Left cardiac atrium (tissue), 4 donors: ENCODE results near the gene ERP44. TPM values are rescaled to one million over a fixed set of nuclear protein-coding genes. Genes with fewer than 3 reads are reported as not detected.
A peak's percentile ranks its signal among the peaks of the same experiment; 100 is the strongest.
"Not testable (repeated sequence)": the region's sequence is repeated elsewhere in the genome, so short reads cannot be mapped to it uniquely, and the experiment has no call there.

Experiments
- ATAC-seq, 2 donors: fragments of 200-7000 bp; cut with Tn5 transposase; one replicate each; pipeline ENCODE4 v1.9.1; 2020; ENCODE audit warnings: mild to moderate bottlenecking in 2 of 2, moderate library complexity in 2 of 2
- DNase-seq: peaks from one replicate; pipeline ENCODE4 v3.0.0-alpha.2; 2020
- intact Hi-C, 2 donors: fragments of 100-400 bp; cut with DNase I; formaldehyde crosslinking; loops; one replicate each; pipeline versions ENCODE4 v1.14.1 to v1.15.1; 2022 to 2023
- total RNA-seq, 2 donors: library from RNA; stranded (reverse); fragmentation: NEBNext Ultra II Directional; extraction: Animal tissue kit (Norgen Biotek cat#: 25700); gene quantifications; one replicate each; pipeline ENCODE4 v1.2.1, GENCODE V29; 2021
- donor health status: DM: no; HTN: yes; CAD: no.
- donor health status: DM: no; HTN: yes; CAD: no; lungs with severe emphysema.
- donor health status: DM: yes; HTN: yes; CAD: no.
- donor health status: Dilated cardiomyopathy.

The ERP44 gene
- total RNA-seq, 2 donors from 2014 or later: 18.9 to 19.5 TPM

DNA sequence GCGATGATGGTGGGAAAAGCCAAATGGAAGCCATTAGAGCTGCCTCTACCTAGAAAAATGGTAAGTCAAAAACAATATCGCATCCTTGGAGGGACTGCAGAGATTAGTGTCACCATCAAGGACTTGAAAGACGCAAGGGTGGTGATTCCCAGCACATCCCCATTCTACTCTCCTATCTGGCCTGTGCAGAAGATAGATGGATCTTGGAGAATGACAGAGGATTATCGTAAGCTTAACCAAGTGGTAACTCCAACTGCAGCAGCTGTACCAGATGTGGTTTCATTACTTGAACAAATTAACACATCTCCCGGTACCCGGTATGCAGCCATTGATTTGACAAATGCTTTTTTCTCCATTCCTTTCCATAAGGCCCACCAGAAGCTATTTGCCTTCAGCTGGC is 23.8 kb downstream of the ERP44 start:
- intact Hi-C loops: no loop called here
- ATAC-seq: no peak
- no peak for DNase-seq

- ATAC-seq (peak; percentile 30 to 81), DNase-seq (no peak)
- intact Hi-C loops: no loop called here
These were observed 24.7 kb downstream of the ERP44 start for GRCh38 chr9:100074093-100074492.

GRCh38 chr9:100072805-100073204 is 26.0 kb downstream of the ERP44 start:
- no peak for ATAC-seq
- intact Hi-C loops: no loop called here
- no peak for DNase-seq

GRCh38 chr9:100071271-100071670 is 27.5 kb downstream of the ERP44 start:
- ATAC-seq: no peak
- DNase-seq: no peak
- intact Hi-C loops: no loop called here

GRCh38 chr9:100070104-100071041 is 28.4 kb downstream of the ERP44 start:
- ATAC-seq (no peak), DNase-seq (no peak)
- intact Hi-C loops: no loop called here

- intact Hi-C loops, ATAC-seq, DNase-seq: not testable (repeated sequence)
These were observed 29.7 kb downstream of the ERP44 start for GRCh38 chr9:100069068-100069467.

DNA sequence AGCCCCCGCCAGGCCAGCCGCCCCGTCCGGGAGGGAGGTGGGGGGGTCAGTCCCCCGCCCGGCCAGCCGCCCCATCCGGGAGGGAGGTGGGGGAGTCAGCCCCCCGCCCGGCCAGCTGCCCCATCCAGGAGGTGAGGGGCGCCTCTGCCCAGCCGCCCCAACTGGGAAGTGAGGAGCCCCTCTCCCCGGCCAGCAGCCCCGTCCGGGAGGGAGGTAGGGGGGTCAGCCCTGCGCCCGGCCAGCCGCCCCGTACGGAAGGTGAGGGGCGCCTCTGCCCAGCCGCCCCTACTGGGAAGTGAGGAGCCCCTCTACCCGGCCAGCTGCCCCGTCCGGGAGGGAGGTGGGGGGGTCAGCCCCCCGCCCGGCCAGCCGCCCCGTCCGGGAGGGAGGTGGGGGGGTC is 30.8 kb downstream of the ERP44 start:
- DNase-seq, intact Hi-C loops, ATAC-seq: not testable (repeated sequence)

DNA sequence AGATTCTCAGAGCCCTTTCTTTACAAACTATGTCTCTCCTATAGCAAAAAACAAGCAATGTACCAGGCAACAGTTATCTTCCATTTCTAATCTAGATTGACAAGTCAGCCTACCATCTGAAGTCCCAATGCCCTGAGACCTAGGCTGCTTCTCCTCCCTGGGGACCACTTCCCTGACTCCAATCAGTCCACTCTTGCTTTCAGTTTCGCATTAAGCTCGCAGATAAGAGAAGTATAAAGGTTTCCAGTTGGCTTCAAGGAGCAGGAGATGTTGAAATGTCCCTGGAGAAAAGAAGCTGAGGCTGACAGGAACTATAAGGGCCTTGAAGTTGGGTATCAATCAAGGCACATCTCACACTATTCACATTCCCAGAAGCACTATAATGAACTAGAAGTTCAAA is 32.3 kb downstream of the ERP44 start:
- DNase-seq (peak; percentile 29), ATAC-seq (peak; percentile 65 to 68)
- intact Hi-C loops: no loop called here

DNA sequence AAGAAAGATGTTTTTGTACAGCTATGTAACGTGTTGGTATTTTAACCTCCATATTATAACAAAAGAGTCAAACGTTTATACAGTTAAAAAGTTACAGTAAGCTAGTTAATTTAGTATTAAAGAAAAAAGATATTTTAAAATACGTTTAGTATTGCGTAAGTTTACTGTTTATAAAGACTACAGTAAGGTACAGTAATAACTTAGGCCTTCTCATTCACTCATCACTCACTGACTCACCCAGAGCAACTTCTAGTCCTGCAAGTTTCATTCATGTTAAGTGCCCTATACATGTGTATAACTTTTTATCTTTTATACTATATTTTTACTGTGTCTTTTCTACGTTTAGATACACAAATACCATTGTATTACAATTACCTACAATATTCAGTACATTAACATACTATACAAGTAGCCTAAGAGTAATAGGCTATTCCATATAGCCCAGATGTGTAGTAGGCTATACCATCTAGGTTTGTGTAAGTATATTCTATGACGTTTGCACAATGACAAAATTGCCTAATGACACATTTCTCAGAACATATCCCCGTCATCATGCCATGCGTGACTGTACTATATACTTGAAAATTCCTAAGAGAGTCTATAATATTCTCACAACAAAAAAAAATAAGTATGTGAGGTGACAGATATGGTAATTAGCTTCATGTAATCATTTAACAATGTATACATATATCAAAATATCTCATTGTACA is 33.8 kb downstream of the ERP44 start:
- no peak for DNase-seq
- ATAC-seq: peak in 1 of 2 donors; percentile 47
- intact Hi-C loops: no loop called here

DNA sequence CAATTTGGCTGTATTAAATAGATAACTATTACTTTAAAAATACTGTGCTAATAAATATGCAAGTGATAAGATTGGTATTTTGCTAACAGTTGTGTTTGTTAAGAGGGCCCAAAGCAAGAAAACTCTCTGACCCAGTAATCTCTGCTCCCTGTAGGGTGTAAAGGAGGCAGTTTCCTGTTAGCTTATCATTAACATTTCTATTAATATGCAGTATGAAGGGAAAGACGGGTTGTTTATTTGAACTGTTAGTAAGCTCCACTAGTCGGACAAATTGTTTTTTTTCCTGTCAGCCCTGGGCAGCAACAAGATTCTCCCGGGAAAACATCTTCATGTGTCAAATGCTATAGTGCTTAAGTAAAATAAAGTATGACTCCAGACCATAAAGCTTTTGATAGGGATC is 35.6 kb downstream of the ERP44 start:
- ATAC-seq (peak in 1 of 2 donors; percentile 47), DNase-seq (no peak)
- intact Hi-C loops: no loop called here

GRCh38 chr9:100062683-100063082 is 36.1 kb downstream of the ERP44 start:
- intact Hi-C loops, DNase-seq, ATAC-seq: not testable (repeated sequence)

- intact Hi-C loops: no loop called here
- no peak for ATAC-seq
- DNase-seq: no peak
These were observed 39.9 kb downstream of the ERP44 start for GRCh38 chr9:100058699-100059579.

DNA sequence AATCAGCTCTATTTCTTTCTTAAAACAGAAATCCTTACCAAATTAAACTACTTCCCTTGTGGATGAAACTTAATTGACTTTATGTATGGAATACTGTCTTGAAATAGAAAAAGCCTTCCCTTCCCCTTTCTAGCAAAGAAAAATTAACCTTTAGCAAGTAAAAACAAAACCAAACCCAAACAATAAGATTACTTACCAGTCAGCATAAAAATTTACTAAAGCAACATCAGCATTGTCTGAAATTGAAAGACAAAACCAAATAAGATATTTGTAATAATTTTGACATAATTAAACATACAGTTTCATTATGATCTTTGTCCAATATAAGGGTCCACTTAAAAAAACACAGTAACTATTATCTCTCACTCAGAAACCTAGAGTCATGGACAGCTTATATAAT is 41.2 kb downstream of the ERP44 start:
- DNase-seq (no peak), ATAC-seq (no peak)
- intact Hi-C loops: no loop called here

DNA sequence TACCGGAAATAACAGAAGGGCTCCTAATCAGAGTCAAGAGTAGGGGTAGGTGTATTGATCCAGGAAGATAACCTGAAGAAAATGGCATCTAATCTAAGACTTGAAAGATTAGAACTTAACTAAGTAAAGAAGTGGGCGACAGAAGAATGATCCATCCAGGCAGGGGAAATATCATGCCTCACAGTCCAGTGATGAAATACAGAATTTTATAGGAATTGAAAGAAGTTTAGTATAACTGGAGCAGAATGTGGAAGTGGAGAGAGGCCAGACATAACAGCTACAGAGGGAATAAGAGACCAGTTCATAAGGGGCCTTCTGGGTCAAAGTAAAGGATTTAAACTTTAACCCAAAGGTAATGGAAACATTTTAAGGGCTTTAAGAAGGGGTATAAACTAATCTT is 42.2 kb downstream of the ERP44 start:
- no peak for ATAC-seq
- DNase-seq: no peak
- intact Hi-C loops: no loop called here

DNA sequence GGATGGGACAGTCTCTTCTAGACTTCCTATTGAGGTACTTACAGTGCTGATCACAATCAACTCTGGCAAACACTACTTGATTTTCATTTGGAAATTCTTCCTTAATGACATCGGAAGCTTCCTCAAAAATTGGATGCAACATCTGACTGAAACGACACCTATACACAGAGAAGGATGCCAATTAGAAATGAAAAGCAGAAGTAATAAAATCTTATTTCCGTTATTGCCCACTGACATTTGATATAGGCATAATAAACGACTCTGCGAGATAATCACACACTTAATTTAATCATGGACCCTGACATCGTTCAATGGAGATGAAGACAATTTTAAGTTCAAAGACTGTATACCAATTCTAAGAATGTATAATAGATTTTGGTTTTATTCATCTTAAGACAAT is 46.4 kb downstream of the ERP44 start:
- ATAC-seq: no peak
- intact Hi-C loops: no loop called here
- no peak for DNase-seq

DNA sequence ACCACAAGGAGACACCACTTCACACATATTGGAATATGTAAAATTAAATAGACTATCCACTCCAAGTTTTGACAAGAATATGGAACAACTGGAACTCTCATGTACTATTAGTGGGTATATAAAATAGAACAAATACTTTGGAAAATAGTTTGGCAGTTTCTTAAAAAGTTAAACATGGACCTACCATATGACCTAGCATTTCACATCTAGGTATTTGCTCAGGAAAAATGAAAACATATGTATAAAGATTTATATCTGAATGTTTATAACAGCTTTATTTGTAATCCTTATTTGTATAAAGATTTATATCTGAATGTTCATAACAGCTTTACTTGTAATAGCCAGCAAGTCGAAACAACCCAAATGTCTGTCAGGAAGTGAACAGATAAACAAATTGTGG is 49.2 kb downstream of the ERP44 start:
- ATAC-seq (no peak), DNase-seq (no peak)
- intact Hi-C loops: no loop called here

GRCh38 chr9:100038472-100038871 is 60.3 kb downstream of the ERP44 start:
- DNase-seq: no peak
- intact Hi-C loops: no loop called here
- ATAC-seq: no peak

DNA sequence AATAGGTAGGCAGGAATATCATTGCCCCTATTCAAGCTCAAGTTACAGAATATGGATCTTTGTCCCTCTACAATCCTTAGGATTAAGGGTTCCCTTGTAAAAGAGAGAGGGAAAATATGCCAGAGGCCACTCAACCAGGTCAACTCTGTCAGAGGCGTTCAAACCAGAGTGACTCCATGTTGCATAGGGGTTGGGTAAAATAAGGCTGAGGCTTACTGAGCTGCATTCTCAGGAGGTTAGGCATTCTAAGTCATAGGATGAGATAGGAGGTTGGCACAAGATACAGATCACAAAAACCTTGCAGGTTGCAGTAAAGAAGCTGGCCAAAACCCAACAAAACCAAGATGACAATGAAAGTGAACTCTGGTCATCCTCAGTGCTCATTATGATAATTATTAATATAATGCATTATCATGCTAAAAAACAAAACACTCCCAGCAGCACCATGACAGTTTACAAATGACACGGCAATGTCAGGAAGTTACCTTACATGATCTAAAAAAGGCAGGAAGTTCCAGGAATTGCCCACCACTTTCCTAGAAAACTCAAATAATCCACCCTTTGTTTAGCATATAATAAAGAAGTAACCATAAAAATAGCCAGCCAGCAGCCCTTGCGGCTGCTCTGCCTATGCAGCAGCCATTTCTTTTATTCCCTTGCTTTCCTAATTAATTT is 64.8 kb downstream of the ERP44 start:
- intact Hi-C loops: no loop called here
- DNase-seq (no peak), ATAC-seq (no peak)

- ATAC-seq: no peak
- intact Hi-C loops: no loop called here
- no peak for DNase-seq
These were observed 68.3 kb downstream of the ERP44 start for GRCh38 chr9:100030548-100030947.
